ENCODE measurements around the gene ASCL5.

Gene ASCL5

GRCh38 chr1:201136355-201137023 lies 9.5 kb upstream of the ASCL5 start:
- no peak for DNase-seq

DNA sequence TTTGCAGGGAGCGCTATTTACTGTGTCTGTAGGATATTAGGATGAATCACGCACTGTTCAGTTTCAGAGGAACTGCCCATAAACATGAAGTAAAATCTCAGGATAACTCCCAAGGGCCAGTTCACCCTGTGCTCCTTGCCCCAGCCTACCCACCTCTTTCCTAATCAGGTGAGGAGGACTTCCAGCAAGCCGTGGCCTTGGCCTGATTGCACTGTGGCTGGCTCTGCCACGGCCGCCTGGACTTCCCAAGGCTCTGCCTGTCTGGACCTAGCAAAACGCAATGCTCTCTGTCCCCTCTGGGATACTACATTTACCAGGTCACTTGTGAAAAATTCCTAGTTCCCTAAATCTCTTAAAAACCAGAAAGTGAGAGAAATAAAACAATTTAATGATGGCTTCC lies 7.4 kb upstream of the ASCL5 start:
- DNase-seq = no peak

GRCh38 chr1:201131398-201131797 lies 4.4 kb upstream of the ASCL5 start:
- no peak for DNase-seq

GRCh38 chr1:201128962-201129361 lies 2.0 kb upstream of the ASCL5 start:
- DNase-seq = no peak

- DNase-seq = no peak
These were observed 1.5 kb upstream of the ASCL5 start for GRCh38 chr1:201128476-201128875.

DNA sequence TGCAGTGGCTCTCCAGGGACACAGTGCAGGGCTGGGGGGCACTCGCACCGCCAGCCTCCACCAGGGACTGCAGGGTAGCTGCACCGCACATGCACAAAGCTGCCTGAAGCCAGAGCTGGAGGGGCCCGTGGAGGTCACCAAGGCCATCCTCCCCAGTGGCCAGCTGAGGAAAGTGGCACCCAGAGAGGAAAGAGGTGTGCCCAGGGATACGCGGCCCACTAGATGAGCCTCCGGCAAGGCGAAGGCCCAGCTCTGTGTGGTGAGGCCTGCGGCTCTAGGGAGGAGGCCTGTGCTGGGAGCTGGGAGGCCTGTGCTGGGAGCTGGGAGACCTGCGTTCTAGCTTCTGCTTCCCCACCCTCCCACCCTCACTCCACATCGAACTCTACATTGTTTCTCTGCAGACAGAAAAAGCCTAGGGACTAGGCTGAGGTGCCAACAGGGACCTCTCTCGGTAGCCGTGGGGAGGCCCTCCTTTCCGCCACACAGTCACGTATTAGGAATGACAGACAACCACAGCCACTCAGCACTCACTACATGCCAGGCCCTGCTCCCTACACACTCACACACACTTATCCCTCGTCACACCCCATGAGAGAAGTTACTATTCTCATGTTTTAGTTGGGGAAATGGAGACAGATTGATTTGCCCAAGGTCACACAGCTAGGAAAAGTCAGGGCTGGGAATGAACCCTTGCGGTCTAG lies 921 bp upstream of the ASCL5 start:
- no peak for DNase-seq

DNA sequence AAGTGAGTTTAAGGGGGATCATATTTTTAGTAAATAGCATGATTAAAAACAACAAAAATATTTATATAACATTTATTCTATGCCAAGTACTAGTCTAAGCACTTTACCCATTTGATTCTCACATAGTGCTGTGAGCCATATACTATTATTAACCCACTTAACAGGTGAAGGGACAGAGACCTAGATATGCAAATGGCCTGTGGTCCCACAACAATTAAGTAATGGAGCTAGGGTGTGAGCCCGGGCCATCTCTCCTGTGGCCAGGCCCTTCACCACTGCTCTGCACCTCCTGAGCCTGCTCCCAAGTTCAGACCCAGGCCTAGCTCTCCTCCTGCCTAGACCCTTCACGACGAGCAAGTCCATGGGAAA lies 537 bp downstream of the ASCL5 start:
- no peak for DNase-seq

- DNase-seq = no peak
These were observed 1.2 kb downstream of the ASCL5 start for GRCh38 chr1:201125800-201126199.

GRCh38 chr1:201125019-201125418 lies 2.0 kb downstream of the ASCL5 start:
- DNase-seq = no peak

GRCh38 chr1:201123866-201124265 lies 3.1 kb downstream of the ASCL5 start:
- DNase-seq = no peak

DNA sequence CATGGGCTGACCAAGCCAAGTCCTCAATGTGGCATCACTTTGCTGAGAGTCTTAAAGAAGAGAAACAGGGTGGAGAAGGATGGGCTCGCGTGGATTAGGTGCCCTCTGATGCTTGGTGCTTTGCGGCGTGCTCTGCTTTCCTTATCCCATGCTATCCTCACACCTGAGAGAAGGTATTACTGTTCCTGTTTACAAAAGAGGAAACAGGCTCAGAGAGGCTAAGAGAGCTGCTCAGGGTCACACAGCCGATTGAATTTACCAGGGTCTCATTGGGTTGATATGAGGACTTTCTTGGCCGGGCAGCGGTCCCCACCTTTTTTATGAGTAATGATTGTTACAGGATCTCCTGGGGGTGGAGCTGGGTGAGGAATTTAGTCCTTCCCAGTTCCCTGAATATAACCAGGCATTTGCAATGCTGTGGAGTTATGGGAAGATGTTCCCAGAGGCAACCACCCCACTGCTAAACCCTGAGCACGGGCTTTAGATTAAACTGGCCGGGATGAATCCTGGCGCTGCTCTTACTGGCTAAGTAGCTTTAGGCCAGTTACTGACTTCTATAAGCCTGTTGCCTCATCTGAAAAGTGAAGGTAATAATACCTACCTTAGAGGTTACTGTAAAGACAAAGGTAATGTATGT lies 4.5 kb downstream of the ASCL5 start:
- no peak for DNase-seq

- peak; percentile 92 for DNase-seq
These were observed 7.5 kb downstream of the ASCL5 start for GRCh38 chr1:201119206-201120197.

GRCh38 chr1:201116091-201116490 lies 10.9 kb downstream of the ASCL5 start:
- no peak for DNase-seq

GRCh38 chr1:201115390-201115937 lies 11.5 kb downstream of the ASCL5 start:
- DNase-seq = no peak

DNA sequence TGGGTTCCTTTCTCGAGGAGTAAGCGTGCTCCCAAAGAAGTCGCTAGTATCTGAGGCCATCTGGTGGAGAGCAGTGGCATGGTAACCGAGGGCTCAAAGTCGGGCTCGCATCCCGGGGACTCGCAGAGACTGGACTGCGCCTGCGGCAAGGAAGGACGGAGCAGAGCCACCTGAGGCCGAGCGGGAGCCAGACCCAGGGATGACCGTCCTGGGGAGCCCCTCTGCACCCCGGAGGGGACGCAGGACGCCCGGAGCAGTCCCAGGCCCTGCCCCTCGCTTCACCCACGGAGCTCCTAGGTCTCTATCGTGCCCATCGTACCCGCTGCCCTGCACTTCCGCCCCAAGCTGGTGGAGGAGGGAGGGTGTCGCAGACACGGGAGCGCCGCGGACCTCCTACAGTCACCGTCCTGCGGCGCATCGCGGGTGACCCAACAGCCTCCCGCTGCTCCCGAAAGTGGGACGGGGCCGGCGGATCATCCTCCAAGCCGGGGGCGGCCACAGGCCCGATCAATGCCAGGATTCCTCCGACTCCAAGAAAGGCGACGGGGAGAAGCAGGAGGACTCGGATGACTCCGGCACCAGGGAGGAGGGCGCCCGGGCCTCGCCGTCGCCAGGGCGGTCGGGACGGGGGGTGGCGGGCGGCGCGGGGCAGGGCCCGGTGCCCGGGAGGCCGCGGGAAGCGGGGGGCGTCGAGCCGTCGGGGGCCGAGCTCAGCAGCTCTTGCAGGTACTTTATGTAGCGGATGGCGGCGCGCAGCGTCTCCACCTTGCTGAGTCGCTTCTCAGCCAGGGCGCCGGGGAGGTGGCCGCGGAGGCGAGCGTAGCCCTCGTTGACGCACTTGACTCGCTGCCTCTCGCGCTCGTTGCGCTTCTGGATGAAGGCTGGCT lies 12.5 kb downstream of the ASCL5 start:
- DNase-seq = peak; percentile 98

DNA sequence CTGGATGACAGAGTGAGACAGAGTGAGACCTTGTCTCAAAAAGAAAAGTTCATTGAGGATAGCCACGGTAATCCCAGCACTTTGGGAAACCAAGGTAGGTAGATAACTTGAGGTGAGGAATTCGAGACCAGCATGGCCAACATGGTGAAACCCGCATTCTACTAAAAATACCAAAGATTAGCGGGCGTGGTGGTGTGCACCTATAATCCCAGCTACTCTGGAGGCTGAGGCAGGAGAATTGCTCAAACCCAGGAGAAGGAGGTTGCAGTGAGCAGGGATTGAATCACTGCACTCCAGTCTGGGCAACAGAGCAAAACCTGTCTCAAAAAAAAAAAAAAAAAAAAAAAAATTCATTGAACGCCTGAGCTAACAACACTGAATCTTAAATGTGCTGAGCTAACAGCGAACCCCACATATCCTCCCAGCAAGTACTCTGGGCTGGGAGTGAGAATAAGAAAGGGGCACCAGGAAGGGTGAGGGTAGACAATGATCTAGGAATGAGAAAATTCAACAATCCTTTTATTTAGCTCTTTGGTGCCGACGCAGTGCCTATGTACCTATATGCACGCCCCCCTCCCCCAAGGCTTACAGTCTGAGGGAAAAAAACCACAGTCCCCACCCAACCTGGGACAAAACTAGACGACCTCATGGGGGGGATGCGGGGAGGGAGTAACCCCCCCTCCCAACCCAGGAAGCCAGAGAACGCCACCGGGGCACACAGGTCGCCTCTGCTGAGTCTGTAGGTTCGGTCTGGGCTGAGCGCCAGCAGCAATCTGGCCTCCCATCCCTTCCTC lies 13.3 kb downstream of the ASCL5 start:
- DNase-seq = no peak

DNA sequence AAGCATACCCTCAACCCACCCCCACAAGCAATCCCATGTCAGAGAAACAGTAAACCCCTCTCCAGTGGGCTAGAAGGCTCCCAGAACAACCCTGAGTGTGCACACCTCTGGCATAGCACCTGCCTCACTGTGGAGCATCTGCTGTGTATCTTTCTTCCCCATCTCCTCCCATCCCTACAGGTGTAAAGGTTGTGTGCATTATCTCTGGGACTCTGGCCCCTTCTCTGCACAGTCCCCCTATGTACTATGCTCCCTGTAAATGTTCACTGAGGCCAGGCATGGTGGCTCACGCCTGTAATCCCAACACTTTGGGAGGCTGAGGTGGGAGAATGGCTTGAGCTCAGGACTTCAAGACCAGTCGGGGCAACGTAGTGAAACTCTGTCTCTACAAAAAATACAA lies 14.1 kb downstream of the ASCL5 start:
- no peak for DNase-seq

DNA sequence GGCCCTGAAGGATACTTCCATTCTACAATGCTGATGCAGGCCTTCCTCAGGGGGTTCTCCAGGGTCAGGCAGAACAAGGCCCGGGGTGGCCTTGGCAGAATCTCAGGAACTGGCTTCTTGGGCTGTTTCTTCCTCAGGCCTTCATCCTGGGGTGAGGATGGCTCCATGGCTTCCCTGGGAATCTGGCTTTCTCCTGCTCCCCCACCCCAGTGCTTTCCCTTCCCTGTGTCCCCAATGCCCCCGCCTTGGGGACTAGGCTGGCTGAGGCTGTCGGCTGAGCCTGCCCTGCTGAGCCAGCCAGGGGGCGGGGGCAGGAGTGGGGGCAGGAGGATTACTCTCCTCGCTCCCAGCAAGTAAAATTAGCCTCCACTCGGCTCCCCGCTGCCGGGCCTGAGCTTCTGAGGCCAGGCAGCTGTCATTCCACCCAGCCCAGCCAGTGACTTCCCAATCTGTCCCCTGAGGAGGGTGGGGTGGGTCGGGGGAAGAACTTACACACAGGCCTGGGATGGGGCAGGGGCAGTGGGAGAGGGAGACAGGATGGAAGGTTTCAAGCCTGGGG lies 14.7 kb downstream of the ASCL5 start, which contains the start of gene CACNA1S:
Gene CACNA1S (minus strand): TSS at position 254 of the 559 bp plus-strand sequence. CDS start 87 bp downstream, at position 167.
- no peak for DNase-seq

- no peak for DNase-seq
These were observed 15.3 kb downstream of the ASCL5 start for GRCh38 chr1:201111672-201112071.

GRCh38 chr1:201111156-201111555 lies 15.8 kb downstream of the ASCL5 start:
- DNase-seq = no peak

Data from NCI-H69 (cell line).